COLO668 (cell line): ENCODE measurements around the gene TRIAP1.
A peak's percentile ranks its signal among the peaks of the same experiment; 100 is the strongest.
"Not testable (repeated sequence)": the region's sequence is repeated elsewhere in the genome, so short reads cannot be mapped to it uniquely, and the experiment has no call there.

Experiments used
- DNase-seq: peaks from one replicate; lab custom pipeline; 2025; ENCODE audit not compliant: unreplicated experiment; lab: John Stamatoyannopoulos, UW

TRIAP1 gene

GRCh38 chr12:120468821-120469449, 22.8 kb upstream of the TRIAP1 start:
- DNase-seq = peak; percentile 54

DNA sequence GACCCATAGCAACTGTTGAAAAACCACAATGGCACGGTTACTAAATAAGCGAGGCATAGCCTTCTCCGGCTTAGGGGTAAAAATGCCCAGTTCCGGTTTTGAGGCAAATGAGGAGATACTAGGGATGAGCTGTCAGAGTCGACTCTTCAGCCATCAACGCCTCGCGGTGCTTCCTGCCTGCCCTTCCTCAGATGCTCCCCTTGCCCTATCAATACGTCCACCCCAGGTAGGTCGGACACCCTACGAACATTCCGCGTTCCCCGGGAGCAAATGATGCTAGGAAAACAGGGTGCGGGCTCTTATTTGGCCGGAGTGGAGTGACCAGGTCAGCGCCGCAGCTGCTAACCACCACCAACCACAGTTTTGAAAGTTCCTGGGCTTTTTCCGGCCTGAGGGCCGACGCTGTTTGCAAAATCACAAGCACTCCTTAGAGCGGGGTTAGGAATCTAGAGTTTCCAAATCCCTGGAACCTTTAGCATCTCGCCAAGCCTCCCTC, 22.2 kb upstream of the TRIAP1 start:
- DNase-seq = peak; percentile 54

DNA sequence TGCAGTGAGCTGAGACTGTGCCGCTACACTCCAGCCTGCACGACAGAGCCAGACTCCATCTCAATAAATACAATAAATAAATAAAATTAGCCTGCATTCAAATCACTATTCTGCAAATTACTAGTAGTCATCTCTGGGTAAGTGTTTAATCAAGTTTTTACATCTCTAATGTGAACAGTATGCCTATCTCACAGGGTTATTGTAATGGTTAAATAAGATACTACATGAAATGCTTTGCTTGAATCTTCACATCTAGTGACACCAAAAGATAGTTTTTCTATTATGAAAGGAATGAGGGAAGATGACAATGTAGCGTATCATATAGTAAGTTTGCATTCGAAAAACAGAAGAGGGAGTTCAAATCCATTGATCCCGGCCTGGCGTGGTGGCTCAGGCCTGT, 21.3 kb upstream of the TRIAP1 start:
- DNase-seq = no peak

DNA sequence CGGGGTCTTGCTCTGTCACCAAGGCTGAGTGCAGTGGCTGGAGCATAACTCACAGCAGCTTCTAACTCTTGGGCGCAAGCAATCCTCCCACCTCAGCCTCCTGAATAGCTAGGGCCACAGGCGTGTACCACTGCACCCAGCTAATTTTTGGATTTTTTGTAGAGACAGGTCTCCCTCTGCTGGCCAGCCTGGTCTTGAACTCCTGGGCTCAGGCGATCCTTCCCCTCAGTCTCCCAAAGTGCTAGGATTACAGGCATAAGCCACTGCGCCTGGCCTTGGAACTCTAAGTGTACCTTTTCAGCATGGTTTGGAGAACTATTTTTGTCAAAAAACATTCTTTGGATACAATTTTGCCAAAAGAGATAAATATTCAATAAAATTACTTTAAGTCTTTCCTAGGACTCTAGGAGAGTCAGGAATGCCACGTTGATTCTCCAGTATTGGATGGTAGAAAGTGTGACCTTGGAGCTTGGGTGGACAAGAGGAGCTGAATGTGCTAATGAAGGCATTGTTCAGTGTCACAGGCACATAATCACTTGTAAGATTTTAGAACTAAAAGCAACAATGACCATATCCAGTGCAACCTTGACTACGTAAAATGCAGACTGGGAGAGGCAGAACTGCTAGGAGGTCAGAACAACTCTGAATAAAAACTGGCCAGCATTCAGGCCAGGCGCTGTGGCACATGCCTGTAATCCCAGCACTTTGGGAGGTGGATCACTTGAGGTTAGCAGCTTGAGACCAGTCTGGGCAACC, 20.6 kb upstream of the TRIAP1 start:
- DNase-seq = peak; percentile 43

DNA sequence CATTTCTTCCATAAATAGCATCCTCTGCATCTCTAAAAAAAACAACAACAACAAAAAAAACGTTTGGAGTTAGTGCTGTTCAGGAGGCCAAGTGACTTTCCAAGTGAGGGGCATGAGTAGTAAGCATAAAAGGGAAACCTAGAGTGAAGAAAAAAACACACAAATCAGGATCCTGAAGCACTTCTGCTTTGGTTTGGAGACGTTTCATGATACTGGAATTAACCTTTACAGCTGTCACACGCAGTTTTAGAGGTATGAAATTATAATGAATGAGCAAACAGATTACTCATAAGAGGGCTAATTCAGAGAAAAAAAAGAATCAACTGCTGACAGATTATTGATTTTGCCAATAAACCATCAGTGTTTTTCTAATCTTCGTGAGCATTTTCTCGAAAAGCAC, 19.6 kb upstream of the TRIAP1 start:
- DNase-seq = no peak

DNA sequence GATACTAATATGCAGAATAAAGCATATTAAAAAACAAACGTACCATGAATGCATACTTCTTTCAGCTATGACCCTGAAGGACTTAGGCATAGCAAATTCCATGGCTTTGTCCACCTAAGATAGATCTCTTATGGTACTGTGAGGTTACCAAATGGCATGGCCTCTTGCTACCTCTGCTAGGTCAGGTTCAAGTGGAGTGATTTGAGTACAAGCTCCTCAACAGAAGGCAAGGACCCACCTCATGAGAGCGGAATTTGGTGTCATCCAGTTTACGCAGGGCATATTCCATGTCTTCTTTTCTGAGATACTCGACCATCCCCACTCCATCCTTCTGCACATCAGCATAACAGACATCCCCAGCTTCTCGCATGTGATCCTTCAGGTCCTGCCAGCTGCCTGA, 17.5 kb upstream of the TRIAP1 start:
- no peak for DNase-seq

GRCh38 chr12:120462099-120462640, 16.0 kb upstream of the TRIAP1 start:
- DNase-seq = no peak

GRCh38 chr12:120460157-120460556, 14.0 kb upstream of the TRIAP1 start:
- DNase-seq = no peak

- no peak for DNase-seq
Observed at GRCh38 chr12:120457133-120457532, 10.9 kb upstream of the TRIAP1 start.

DNA sequence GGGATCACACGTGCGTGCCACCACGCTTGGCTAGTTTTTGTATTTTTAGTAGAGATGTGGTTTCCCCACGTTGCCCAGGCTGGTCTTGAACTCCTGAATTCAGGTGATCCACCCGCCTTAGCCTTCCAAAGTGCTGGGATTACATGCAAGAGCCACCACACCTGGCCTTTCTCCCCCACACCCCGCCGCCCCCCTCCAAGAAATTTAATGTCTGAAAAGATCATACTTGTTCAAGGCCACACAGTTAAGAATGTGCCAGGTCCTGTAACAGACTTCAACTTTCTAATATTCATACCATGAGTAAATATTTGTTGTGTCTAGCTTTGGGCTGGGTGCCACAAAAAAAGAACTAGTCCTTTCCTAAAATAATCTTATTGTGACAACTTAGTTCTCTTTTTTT, 9.1 kb upstream of the TRIAP1 start:
- no peak for DNase-seq

- peak; percentile 14 for DNase-seq
Observed at GRCh38 chr12:120453977-120454376, 7.8 kb upstream of the TRIAP1 start.

GRCh38 chr12:120453060-120453750, 7.0 kb upstream of the TRIAP1 start:
- no peak for DNase-seq

- not testable (repeated sequence) for DNase-seq
Observed at GRCh38 chr12:120452524-120452923, 6.3 kb upstream of the TRIAP1 start.

GRCh38 chr12:120447992-120448391, 1.8 kb upstream of the TRIAP1 start:
- no peak for DNase-seq

DNA sequence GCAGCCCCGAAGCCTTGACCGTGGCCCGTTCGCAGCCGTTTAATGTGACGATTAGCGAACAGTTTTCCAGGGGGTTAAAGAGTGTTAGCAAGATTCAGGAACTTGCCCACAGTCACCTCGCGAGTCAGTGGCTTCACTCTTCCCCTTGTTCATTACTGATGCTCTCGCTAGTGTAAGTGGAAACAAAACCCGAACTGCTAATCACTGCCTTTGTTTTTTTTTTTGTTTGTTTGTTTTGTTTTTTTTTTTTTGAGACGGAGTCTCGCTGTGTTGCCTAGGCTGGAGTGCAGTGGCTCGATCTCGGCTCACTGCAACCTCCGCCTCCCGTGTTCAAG, 627 bp upstream of the TRIAP1 start:
- not testable (repeated sequence) for DNase-seq

DNA sequence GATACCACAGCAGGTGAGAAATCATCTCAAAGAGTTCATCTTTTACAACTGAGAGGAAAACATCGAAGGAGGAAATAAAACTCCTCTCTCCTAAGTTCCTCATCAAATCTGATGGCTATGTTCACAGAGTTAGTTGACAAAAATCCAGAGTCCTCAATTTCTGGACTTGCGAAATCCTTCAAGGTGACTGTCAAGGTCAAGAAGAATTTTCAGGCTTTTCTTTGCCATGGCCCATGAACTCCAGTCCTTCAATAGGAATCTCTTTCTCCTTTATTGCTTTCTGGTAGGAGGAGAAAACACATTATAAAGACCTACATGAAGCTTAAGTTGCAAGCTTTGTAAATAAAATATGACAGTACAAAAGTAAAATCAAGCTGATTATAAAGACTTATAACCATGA, 1.5 kb downstream of the TRIAP1 start:
- no peak for DNase-seq

DNA sequence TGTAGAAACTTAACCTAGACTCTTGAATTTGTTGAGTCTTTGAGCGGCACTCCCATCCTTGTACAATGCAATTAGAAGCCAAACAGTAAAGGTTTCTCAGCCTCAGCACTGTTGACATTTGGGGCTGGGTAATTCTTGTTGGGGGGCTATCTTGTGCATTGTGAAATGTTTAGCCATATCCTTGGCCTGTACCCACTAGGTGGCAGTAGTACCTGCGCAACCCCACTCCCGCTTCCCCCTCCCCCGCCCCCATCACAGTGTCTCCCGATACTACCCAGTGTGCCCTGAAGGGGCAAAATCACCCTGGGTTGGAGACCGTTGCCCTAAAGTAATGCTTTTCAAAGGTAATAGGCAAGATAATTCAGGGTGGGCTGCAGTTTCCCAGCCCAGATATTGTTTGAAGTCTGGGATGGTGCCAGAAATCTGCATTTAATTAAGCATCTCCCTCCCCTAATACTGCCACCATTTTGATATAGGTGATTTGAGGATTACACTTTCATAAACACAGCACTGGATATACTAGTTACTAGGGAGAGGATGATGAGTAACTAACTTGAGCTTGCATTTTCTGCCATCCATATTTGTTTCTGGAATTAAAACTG, 6.4 kb downstream of the TRIAP1 start:
- DNase-seq = peak; percentile 73

- DNase-seq = no peak
Observed at GRCh38 chr12:120438495-120439198, 7.5 kb downstream of the TRIAP1 start.

DNA sequence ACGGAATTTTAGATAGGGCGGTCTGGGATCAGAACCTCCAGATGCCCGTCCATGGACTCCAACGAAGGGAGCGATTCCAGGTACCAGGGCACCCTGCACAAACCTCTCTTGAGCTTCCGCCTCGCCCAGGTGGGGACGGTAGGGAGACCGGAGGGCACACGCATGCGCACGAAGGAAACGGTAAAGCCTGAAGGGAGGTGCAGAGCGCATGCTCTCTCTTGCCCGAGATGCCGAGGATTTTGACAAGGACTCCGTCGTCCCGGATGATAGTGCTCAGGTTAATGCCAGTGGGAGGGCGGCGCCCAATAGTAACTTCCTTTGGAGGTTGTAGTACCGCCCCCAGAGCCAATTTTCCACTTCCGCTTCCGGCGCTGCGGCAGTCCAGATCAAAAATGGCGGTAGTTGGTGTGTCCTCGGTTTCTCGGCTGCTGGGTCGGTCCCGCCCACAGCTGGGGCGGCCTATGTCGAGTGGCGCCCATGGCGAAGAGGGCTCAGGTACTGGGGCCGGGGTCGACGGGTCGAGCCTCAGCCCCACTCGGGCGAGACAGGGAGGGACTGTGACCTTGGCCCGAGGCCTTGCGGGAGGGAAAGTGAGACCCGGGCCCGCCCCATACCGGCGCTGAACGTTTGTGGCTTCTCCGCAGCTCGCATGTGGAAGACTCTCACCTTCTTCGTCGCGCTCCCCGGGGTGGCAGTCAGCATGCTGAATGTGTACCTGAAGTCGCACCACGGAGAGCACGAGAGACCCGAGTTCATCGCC, 8.3 kb downstream of the TRIAP1 start, which contains the start of gene COX6A1:
Gene COX6A1, plus strand, starts transcription at position 379 of the 760 bp plus-strand sequence. Its CDS starts 14 bp downstream, at position 393.
- DNase-seq = peak; percentile 99
